DOHH2 (cell line): ENCODE data around the gene DIP2C.

ENCODE experiments used
- H3F3A ChIP-seq: fragments of 200-600 bp; sonication (generic), shearing (Covaris generic); 2 replicates; pipeline ENCODE4 v1.6.0; 2016; ENCODE audit warnings: antibody characterized with exemption, mild to moderate bottlenecking; ENCODE audit not compliant: control insufficient read depth, insufficient read depth
- H3K27ac ChIP-seq: fragments of 200-600 bp; sonication (generic); 2 replicates; pipeline ENCODE4 v1.5.1; 2014; ENCODE audit warnings: low read depth, mild to moderate bottlenecking, low read length, moderate library complexity
- H3K27me3 ChIP-seq: fragments of 200-600 bp; sonication (generic); 2 replicates; pipeline ENCODE4 v1.6.1; 2014; ENCODE audit warnings: mild to moderate bottlenecking, low read length, mixed read lengths; ENCODE audit not compliant: control insufficient read depth
- H3K36me3 ChIP-seq: fragments of 200-600 bp; sonication (generic); 2 replicates; pipeline ENCODE4 v1.6.1; 2014; ENCODE audit warnings: mild to moderate bottlenecking, low read length, moderate library complexity, mixed read lengths; ENCODE audit not compliant: control insufficient read depth
- H3K4me1 ChIP-seq: fragments of 200-600 bp; sonication (generic); 2 replicates; pipeline ENCODE4 v1.6.1; 2014; ENCODE audit warnings: mild to moderate bottlenecking, low read length, mixed read lengths; ENCODE audit not compliant: control insufficient read depth
- H3K4me2 ChIP-seq: fragments of 200-600 bp; sonication (generic); 2 replicates; pipeline ENCODE4 v1.6.0; 2014; ENCODE audit warnings: mild to moderate bottlenecking, low read length, moderate library complexity
- H3K4me3 ChIP-seq: fragments of 200-600 bp; sonication (generic); 2 replicates; pipeline ENCODE4 v1.5.1; 2014; ENCODE audit warnings: mild to moderate bottlenecking, low read length, mixed read lengths
- H3K79me2 ChIP-seq: fragments of 200-600 bp; sonication (generic); 2 replicates; pipeline ENCODE4 v1.6.1; 2014; ENCODE audit warnings: mild to moderate bottlenecking, low read length, mixed read lengths; ENCODE audit not compliant: control insufficient read depth
- H3K9me2 ChIP-seq: fragments of 200-600 bp; sonication (generic); replicated peaks from 2 replicates; pipeline ENCODE4 v1.6.1; 2014; ENCODE audit warnings: mild to moderate bottlenecking, low read length, mixed read lengths; ENCODE audit not compliant: control insufficient read depth
- H3K9me3 ChIP-seq: fragments of 200-600 bp; sonication (generic); 2 replicates; pipeline ENCODE4 v1.6.1; 2014; ENCODE audit warnings: antibody characterized with exemption, low read length, mixed read lengths; ENCODE audit not compliant: control insufficient read depth, insufficient read depth
- H4K20me1 ChIP-seq: fragments of 200-600 bp; sonication (generic); 2 replicates; pipeline ENCODE4 v1.6.0; 2014; ENCODE audit warnings: low read depth, mild to moderate bottlenecking, antibody characterized with exemption, low read length, moderate library complexity; ENCODE audit not compliant: control insufficient read depth, insufficient read depth
- EZH2phosphoT487 ChIP-seq: fragments of 200-600 bp; sonication (generic); IDR thresholded peaks from 2 replicates; pipeline ENCODE4 v1.6.1; 2017; ENCODE audit warnings: borderline replicate concordance, mild to moderate bottlenecking, antibody characterized with exemption, low read length, moderate library complexity, mixed read lengths
- TF ChIP-seq, protein P1 (sequence below): fragments of 200-600 bp; sonication (generic); IDR thresholded peaks from one replicate; pipeline ENCODE4 v1.5.1; 2014; ENCODE audit warnings: antibody characterized with exemption, mild to moderate bottlenecking, low read depth, low read length; ENCODE audit not compliant: poor library complexity, severe bottlenecking

Gene DIP2C

DNA sequence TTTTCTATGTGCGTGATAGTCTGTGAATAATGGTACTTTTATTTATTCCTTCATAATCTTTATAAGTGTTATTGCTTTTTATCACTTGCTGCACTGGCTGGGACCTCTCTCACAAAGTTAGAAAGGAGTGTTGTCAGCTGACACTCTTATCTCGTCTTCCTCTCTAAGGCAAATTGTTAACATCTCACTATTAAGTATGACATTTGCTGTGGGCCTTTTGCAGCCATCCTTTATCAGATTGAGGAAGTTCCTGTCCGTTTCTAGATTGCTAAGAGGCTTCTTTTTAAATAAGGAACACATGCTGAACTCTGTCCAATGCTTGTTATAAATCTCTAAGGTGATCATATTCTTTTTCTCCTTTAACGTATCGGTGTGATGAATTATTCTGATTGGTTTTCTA, 27.4 kb upstream of the DIP2C start:
- Histone ChIP-seq H3K4me1 (no peaks in the 10 kb centered on the region), H3K27ac (no peak overlapping the region), H3K36me3 (no peaks in the 10 kb centered on the region), H3K27me3 (0 out of 2 replicates have a peak, but pooled peaks cover 4% of the 10 kb centered on the region), H3K79me2 (no peaks in the 10 kb centered on the region), H3K9me2 (no peaks in the 10 kb centered on the region), H3K4me2 (no peak overlapping the region), H3K9me3 (no peaks in the 10 kb centered on the region), H3F3A (no peaks in the 10 kb centered on the region), H3K4me3 (no peak overlapping the region), H4K20me1 (no peaks in the 10 kb centered on the region)
- TF ChIP-seq EZH2phosphoT487, result no peak
- TF ChIP-seq, protein P1, sequence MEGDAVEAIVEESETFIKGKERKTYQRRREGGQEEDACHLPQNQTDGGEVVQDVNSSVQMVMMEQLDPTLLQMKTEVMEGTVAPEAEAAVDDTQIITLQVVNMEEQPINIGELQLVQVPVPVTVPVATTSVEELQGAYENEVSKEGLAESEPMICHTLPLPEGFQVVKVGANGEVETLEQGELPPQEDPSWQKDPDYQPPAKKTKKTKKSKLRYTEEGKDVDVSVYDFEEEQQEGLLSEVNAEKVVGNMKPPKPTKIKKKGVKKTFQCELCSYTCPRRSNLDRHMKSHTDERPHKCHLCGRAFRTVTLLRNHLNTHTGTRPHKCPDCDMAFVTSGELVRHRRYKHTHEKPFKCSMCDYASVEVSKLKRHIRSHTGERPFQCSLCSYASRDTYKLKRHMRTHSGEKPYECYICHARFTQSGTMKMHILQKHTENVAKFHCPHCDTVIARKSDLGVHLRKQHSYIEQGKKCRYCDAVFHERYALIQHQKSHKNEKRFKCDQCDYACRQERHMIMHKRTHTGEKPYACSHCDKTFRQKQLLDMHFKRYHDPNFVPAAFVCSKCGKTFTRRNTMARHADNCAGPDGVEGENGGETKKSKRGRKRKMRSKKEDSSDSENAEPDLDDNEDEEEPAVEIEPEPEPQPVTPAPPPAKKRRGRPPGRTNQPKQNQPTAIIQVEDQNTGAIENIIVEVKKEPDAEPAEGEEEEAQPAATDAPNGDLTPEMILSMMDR, result no peak

DNA sequence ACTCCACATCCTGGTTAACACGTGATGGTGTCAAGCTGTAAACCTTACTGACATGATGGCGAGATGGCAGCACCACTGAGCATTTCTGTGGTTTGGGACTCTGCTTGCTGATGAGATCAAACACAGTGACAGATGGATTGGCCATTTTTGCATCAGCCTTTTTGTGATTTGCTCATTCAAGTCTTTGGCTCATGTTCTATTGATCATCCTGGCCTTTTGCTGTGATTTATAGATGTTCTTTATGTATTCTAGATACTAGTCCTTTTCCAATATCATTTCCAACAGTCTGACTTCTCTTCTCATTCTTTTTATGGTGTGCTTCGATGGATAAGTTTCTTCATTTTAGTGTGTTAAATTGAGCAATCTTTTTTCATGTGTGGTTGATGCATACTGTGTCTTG, 24.7 kb upstream of the DIP2C start:
- Histone ChIP-seq H3K4me1 (no peaks in the 10 kb centered on the region), H3K27me3 (0 out of 2 replicates have a peak, but pooled peaks cover 4% of the 10 kb centered on the region), H3K79me2 (no peaks in the 10 kb centered on the region), H4K20me1 (no peaks in the 10 kb centered on the region), H3K4me3 (no peak overlapping the region), H3K27ac (no peak overlapping the region), H3K36me3 (no peaks in the 10 kb centered on the region), H3K4me2 (no peak overlapping the region), H3F3A (no peaks in the 10 kb centered on the region), H3K9me2 (no peaks in the 10 kb centered on the region), H3K9me3 (no peaks in the 10 kb centered on the region)
- no peak for TF ChIP-seq EZH2phosphoT487
- TF ChIP-seq, protein P1, result no peak

DNA sequence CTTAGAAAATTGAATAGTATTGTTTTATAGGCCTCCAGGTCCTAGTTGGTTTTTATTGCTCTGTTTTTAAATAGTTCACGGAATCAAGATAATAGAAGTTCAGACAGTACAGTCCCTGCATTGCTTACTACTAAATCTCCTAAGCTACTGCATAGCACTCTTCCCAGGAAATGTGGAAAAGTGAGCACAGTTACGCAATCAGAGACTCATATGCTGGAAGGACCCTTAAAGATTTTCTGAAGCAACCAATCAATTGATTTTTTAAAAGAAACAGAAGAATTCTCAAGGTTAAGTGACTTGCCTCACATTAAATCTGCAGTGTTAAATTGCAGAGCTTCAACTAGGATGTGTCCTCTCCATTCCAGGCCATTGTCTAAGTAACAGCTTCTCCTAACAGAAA, 23.1 kb upstream of the DIP2C start:
- TF ChIP-seq EZH2phosphoT487, result no peak
- TF ChIP-seq, protein P1, result no peak
- H3K36me3 ChIP-seq, result no peaks in the 10 kb centered on the region
- no peak overlapping the region for H3K4me2 ChIP-seq
- H3K4me1 ChIP-seq, result no peaks in the 10 kb centered on the region
- no peaks in the 10 kb centered on the region for H3K79me2 ChIP-seq
- H3K4me3 ChIP-seq, result no peak overlapping the region
- no peaks in the 10 kb centered on the region for H3F3A ChIP-seq
- 0 out of 2 replicates have a peak, but pooled peaks cover 7% of the 10 kb centered on the region for H3K27me3 ChIP-seq
- H4K20me1 ChIP-seq, result no peaks in the 10 kb centered on the region
- no peak overlapping the region for H3K27ac ChIP-seq
- no peaks in the 10 kb centered on the region for H3K9me2 ChIP-seq
- H3K9me3 ChIP-seq, result no peaks in the 10 kb centered on the region
